GM21619 (cell line): Measurements from ENCODE around the gene USP20.

Source experiments
- ATAC-seq: cut with Tn5 transposase; IDR thresholded peaks from one replicate; pipeline ENCODE4 v1.9.1; 2021; ENCODE audit not compliant: unreplicated experiment

Gene USP20

DNA sequence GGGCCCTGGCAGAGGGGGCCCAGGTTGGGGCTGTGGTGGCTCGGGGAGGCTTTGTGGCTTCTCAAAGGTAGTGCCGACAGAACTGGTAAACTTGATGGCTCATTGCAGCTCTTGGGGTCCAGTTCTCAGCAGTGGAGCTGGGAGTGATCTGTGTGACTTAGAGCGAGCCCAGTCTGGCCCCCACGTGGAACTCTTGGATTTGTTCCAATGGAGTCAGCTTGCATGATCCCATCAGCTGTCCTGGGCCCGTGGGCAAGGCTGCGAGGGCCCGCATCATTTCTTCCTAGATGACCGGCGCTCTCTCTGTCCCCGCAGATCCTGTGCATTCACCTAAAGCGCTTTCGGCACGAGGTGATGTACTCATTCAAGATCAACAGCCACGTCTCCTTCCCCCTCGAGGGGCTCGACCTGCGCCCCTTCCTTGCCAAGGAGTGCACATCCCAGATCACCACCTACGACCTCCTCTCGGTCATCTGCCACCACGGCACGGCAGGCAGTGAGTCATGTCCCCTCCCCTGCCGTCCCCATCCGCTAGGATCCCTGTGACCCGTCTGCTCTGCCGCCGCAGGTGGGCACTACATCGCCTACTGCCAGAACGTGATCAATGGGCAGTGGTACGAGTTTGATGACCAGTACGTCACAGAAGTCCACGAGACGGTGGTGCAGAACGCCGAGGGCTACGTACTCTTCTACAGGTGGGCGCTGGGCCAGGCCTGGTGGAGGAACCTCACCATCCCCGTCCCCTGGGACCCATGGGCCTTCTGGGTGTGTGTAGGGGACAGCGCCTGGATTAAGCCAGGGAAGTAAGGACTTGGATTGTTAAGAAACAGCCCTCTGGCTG is 39.2 kb downstream of the USP20 start:
- ATAC-seq, result no peak

DNA sequence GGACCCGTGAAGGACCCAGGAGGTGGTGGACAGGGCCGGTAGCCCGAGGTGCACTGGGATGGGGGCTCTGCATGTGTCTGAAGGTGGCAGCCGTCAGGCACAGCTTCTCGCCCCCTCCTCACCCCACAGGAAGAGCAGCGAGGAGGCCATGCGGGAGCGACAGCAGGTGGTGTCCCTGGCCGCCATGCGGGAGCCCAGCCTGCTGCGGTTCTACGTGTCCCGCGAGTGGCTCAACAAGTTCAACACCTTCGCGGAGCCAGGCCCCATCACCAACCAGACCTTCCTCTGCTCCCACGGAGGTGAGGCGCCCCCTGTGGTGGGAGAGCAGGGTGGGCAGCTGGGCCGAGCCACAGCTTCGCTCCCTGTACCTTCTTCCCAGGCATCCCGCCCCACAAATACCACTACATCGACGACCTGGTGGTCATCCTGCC is 39.9 kb downstream of the USP20 start:
- no peak for ATAC-seq

DNA sequence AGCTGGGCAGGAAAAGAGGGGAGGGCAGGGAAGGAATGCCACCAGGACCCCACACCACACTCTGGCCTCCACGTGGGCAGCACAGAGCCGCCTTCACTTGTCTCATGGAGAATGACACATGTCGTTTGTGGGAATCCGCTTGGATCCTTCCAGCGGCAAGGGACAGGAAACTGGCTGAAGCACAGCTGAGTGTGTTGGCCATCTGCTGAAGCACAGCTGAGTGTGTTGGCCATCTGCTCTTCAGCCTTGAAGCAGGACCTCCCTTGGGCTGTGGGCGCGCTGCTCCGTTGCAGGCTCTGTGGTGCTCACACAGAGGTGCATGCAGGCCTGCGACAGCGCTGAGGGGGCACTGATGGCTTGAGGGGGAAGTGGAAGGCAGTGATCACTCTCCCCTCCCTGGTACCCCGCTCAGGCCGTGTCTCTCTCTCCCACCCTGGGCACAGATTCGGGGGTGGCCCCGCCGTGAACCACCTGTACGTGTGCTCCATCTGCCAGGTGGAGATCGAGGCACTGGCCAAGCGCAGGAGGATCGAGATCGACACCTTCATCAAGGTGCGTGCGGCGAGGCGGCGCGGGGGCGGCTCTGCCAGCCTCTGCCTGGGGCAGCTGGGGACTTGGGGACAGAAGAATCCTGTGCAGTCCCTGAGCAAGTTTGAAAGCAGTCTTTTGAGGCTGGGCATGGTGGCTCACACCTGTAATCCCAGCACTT is 40.6 kb downstream of the USP20 start:
- no peak for ATAC-seq

DNA sequence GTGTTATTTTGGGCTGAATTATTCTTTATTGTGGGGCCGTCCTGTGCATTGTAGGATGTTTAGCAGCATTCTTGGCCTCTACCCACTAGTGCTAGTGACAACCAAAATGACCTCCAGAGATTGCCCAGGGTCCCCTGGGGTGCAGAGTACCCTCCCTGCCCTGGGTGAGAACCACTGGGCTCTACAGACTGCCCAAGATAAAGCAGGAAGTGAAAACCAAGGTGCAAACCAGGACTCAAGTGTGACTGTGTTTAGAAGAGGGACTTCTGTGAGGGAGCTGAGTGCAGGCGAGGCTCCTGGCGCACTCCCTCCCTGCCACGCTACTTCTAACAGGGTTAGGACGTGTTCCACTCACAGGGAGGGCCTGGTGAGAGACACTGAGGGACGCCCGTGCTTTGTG is 41.6 kb downstream of the USP20 start:
- no peak for ATAC-seq

DNA sequence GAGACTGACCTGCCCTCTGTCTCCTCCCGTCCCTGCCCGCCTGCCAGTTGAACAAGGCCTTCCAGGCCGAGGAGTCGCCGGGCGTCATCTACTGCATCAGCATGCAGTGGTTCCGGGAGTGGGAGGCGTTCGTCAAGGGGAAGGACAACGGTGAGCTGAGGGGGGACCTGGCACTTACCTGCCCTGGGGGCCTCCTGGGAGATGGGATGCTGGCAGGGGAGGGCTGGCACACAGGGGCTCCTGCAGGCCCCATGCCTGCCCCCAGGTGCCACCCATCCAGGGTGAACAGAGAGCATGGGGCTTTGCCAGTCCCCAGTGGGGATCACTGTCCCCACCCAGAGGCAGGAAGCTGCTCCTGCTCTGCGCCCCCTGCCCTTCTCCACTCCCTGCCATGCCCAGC is 43.0 kb downstream of the USP20 start:
- ATAC-seq, result no peak

DNA sequence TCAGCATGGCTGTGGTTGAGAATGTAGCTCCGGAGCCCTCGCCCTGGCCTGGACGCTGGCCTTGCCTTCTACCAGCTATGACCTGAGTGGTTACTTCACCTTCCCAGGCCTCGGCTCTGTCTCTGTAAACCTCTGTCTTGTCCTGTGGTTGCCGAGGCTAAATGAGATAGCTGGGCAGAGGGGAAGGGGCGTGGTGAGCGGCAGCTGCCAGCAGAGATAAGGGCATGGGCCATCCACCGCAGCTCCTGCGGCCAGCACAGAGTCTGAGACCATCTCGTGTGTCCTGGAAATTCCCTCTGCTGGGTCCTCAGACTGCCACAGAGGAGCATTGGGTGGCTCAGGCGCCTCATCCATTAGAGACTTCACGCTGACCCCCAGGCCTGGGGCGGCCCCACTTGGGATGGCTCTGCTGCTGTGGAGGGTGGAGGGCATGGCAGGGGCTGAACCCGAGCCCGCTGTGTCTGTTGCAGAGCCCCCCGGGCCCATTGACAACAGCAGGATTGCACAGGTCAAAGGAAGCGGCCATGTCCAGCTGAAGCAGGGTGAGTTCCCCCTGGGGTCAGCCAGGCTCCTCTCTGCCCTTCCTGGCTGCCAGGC is 43.9 kb downstream of the USP20 start:
- ATAC-seq, result no peak

DNA sequence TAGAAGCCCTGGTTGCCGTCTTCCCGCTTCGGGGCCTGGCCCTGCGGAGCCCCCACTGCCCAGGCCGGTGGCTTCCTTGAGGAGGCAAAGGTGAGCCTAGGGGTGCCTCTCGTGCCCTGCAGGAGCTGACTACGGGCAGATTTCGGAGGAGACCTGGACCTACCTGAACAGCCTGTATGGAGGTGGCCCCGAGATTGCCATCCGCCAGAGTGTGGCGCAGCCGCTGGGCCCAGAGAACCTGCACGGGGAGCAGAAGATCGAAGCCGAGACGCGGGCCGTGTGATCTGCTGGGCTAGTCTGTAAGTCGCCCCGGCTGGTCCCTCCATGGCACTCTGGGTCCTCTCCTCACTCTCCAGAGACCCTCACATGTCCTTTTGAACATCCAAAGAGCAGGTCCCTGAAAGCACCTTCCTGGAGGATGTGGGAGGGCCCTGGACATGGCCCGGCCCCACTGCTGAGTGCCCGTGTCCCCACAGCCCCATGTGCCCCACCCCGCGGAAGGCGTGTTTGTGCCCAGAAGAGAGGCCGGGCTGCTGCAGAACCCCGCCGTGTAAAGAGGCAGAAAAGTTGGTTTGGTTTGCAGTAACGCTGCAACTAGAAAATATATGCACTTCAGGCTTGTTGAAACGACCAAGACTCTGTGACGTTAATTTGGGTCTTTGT is 44.9 kb downstream of the USP20 start:
- no peak for ATAC-seq

DNA sequence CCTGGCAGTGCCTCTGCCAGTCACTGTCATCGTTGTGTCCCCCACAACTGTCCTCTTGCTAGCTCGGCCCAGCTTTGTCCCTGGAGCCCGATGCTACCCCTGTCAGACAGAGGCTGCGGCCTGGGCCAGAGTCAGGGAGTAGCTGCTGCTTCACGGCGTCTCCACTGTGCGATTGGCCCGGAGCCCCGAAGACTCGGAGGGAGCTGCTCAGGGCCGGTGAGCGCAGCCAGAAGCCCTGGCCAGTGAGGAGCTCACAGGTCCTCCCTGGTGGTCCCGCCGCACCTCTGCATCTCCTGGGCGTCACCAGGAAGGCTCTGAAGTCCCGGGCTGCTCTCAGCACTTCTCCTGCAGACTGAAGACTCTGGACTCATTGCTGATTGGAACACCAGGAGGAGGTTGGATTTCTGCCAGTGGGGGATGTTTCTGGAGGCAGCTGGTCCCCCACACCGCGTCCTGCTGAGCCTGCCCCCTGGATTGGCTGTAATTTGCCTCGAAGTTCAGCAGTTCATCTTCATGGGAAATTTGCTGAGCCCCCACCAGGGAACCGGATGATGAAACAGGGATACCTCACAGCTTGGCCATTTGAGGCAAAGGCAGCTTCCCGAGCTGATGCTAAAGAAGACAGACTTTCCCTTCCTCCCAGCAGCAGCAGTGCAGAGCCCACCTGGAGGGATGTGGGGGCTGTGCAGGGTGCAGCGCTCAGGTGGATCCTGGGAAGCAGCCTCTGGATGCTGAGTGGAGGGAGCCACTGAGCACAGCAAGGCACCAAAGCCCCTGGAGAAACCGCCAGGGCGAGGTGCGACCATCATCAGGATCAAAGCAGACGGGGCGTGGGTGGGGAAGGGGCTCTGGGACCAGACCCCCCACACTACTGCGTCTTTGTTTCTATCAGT is 45.6 kb downstream of the USP20 start:
- no peak for ATAC-seq

DNA sequence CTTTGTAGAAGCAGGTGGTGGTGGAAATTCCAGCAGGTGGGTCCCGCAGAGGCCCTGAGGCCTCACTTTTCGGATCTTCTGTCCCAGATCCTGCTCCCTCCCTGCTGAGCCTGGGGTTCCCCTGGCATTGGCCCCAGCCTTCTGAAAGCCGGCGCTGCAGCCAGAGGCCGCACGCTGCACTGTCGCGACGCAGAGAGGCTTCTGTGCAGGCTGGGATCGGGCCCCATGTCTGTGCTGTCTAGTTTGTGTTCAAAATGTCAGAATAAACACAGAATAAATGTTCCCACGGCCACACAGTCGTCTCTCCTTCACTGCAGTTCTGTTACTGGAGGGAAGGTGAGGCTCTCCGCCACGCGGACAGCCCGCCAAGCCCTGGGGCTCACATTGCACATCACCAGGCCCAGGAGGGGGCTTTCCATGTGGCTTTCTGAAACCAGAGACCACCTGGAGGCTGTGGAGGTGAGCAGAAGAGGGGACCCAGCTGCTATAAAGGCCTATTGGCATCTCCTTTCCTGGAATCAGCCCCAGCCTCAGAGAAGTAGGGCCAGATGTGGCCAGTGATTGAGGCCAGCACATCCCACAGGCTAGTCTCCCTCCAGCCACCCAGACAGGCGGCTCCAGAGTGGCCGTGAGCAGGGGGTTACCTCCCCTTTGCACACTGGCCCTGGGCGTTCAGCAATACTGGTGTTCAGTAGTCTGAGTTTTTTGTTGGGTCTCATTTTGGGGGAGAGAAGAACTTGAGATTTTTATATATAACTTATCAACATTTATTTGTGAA is 46.5 kb downstream of the USP20 start:
- ATAC-seq, result no peak

DNA sequence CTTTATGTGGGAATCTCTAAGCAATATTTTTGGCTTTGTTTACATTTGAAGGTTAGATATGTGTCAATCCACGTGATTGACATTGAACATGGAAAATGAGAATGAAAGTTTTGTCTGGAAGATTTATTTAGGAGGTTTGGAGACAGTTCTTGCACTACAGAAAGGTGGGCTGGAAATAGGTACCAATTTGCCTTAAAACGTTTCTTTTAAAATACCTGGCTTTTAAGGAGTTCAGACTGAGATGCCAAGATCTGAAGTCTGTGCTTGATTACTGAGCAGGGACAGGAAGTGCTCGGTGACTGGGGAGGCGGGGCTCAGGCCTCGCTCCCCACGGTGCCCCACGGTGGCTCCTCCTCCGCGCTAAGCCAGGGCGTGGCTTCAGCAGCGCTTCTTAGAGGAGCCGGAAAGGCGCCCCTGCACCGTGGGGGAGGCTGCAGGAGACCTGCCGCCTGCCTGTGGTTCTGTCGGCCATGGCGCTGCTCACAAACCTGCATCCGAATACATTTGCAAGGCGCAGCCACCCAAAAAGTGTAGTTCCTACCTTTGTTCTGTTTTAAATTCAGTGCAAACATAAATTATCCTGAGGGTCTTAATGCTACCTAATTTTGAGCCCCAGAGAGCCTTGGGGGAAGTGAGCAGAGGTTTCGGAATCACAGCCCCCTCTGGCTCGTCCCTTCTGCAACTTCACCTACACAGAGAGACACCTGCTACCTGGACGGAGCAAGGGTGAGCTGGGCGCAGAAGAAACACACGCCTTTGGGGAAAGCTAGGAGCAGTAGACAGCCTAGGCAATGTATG is 49.2 kb downstream of the USP20 start:
- peak; percentile 36 for ATAC-seq

DNA sequence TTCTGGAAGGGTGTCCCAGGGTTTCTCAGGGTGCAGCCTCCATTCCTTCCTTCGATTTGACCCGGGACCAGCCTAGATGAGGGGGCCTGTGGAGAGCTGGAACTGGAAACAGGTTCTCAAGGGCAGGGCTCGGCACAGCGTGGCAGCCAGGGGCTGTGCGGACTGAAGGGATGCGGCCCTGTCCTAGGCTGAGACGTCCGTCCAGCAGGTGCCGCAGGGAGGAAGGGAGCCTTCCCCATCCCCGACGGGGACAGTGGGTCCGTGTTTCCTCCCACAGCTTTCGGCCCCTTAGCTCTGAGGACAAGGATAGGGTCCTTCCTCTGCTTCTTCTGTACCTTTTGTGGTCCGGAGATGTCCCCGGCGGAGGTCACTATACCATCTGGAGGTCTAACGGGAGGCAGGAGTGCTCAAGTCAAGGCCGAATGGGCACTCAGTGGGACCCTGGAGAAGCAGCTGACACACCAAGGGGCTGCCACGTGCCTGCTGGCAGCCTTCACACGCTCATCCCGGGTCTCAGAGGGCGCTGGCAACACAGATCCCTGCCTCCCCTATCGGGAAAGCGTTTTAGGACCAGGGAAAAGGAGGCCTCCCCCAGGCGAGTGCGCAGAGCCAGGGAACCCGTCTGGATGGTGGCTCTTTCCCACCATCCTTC is 49.9 kb downstream of the USP20 start:
- no peak for ATAC-seq

DNA sequence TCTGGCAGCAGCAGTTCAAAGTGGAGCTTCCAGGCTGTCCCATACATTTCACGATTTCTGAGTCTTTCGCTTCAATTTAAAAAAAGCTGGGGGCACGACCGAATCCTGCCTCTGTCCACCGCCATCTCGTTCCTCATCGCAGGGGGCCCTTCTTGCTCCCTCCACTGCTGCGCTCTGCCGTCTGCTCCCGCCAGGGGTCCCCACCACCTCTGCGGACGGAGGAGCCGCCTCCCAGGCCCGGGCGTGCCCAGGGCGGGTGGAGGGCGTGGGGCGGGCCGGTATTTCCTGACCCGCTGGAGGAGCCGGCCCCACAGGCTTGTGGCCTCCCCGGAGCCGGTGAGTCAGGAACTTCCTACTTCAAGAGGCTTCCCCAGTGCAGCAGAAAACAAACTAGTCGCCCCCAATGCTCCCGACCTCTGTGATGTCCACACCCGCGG is 50.4 kb downstream of the USP20 start:
- ATAC-seq, result peak; percentile 21

DNA sequence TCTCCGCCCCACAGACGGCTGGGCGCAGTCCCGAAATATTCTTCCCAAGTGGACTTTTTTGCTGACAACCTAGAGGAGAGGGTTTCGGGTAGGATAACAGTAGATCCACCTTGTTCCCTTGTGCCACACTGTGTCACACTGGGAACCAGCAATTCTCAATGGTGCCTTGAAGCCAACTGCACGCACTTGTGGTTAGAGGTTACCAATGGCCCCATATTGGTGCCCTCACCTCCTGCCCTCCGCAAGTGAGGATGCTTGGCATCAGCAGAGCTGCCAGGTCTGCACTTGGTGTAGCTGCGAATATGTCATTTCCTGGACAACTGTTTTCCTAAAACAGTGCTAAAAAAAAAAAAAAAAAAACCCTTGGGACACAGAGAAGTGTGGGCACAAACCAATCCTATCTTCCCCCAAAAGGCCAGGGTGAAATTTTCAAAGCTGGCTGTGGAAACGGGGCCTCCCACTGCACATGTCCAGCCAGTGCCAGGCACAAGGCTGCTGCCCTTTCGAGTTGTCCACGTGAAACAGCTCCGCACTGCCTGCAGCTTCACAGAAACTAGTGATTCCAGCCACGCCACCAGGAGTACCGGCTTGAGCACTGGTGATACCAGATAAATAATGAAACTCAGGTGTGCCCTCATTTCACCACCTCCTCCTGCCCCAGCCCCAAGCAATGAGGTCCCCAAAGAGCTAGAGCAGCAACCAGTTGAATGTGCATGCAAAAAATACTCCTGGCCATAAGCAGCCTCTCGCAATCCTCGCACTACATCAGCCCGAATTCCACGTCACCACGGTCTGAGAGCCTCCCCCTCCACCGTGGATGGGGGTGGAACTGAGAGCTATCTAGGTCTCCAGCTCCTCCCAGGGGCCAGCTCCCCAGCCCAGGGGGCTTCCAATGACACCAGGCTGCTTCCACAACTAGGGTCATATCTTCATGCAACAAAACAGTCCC is 51.2 kb downstream of the USP20 start:
- ATAC-seq, result no peak

DNA sequence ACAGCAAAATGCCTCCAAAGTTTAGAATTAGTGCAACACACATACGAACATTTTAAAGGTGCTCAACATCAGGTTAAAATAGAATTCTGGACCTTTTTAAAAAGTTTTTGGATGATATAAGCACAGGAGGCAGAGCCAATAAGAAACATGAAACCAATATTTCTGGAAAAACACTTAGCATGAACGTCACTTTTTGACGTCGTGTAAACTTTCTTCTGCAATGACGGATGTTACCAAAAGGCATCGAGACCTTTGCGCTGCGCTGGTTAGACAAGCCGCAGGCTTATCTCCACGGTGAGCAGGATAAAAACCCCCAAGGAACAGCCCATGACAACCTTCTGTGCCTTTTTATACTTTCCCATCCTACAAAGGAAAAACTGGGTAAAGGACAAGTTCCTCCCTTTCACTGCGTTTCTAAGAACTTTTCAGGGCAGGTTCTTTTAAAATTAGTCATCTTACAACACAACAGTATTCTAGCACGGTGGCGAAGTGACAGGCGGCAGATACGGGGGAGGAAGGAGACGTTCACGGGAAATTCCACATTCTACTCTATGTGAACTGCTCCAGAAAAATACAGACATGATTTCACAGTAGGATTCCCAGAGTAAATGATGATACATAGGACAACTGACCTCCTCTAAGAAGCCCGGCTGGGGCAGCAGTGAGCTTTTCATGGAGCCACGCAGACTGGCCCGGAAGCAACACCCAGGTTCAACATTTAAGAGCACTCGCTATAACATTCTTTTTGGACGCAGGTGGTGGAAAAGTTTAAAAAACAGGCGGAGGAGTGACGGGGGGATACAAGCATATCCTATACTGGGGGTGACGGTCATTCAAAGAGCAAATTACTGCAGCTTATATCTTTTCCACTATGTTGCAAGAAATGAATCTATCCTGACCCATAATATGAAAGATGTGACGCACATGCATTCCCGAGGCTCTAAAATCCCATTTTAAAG is 52.4 kb downstream of the USP20 start:
- ATAC-seq, result no peak

DNA sequence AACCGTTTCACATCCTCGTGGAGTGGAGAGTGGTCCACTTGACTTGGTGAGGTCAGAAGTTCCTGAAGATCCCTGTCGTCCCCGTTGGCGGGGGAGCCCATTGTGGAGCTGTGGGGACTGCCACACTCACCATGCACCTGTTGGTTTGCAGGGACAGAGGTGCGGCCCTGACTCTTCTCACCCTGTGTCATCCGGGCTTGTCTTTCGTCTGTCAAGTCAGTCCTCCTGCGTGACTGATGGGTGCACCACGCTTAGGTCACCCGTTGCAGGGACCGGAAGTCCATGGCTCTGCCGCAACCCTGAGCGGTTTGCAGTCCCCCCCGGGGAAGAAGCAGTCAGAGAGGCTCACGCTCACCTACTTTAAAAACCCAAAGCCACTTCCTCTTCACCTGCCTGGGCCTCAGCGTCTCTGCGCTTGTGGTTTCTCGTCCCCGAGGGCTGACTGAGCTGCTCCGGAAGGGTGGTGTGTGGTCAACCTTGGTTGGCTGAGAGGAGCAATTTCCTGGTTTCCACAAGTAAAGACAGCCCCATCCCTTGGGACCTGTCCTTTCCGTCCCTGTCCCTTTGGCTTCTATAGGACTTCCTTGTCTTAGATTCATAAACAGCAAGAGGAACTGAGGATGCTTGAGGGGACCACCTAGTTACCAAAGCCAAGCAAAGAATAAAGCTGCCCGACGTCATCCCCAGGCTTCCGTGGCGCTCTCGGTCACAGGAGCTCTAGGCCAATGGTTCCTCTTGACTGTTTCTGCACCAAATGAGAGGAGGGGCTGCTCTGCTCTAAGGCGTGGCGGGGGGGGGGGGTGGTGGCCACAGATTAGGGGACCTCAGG is 53.2 kb downstream of the USP20 start:
- peak; percentile 49 for ATAC-seq
